ENCODE measurements around the gene IL10RA.
"Not testable (repeated sequence)": the region's sequence is repeated elsewhere in the genome, so short reads cannot be mapped to it uniquely, and the experiment has no call there.

Gene IL10RA

GRCh38 chr11:117985953-117986887 lies at the start of gene IL10RA:
Gene IL10RA (plus strand): TSS chr11:117986394. CDS start chr11:117986468, 74 bp downstream.
- DNase-seq (ENCODE audit: low read depth in 2 of 2), result no peak

GRCh38 chr11:117936973-117937372 lies 49.2 kb upstream of the IL10RA start:
- no peak for DNase-seq (ENCODE audit: low read depth in 2 of 2)

DNA sequence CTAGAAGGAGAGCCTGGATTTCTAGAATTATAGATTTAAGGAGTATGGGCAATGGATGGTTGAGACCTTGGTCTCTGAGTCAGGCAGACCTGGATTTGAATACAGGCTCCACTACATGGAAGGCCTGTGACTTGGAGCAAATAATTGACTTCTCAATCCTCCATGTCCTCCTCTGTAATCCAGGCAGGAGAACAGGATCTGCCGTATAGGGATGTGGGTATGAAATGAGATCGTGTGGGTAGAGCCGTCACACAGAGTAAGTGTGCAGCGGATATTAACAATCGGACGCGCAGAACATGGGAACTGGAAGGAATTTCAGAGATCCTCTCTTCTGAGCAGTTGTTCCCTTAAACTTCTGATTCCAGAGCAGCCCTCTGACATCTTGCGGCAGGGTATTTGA lies 45.5 kb upstream of the IL10RA start:
- DNase-seq (ENCODE audit: low read depth in 2 of 2), result no peak

- no peak for DNase-seq (ENCODE audit: low read depth in 2 of 2)
Measured at GRCh38 chr11:117941163-117941707, 45.0 kb upstream of the IL10RA start.

- DNase-seq (ENCODE audit: low read depth in 2 of 2), result no peak
Measured at GRCh38 chr11:117941976-117942654, 44.1 kb upstream of the IL10RA start.

DNA sequence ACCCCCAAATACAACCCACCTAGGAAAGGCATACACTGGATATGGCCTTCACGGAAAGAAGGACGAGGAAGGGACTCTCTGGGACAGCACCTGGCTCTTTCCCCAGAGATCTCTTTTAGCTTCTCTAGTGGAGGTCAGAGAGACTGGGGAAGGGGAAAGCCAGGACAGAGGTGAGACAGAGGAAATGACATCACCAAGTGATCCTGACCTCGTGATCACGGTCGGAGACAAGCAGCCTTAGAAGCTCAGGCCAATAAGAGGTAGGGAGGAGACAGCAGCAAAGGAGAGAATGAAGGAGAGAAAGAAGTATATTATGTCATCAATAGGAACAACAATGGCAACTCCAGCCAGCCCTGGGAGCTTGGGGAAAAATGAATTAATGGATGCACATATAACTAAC lies 41.6 kb upstream of the IL10RA start:
- no peak for DNase-seq (ENCODE audit: low read depth in 2 of 2)

DNA sequence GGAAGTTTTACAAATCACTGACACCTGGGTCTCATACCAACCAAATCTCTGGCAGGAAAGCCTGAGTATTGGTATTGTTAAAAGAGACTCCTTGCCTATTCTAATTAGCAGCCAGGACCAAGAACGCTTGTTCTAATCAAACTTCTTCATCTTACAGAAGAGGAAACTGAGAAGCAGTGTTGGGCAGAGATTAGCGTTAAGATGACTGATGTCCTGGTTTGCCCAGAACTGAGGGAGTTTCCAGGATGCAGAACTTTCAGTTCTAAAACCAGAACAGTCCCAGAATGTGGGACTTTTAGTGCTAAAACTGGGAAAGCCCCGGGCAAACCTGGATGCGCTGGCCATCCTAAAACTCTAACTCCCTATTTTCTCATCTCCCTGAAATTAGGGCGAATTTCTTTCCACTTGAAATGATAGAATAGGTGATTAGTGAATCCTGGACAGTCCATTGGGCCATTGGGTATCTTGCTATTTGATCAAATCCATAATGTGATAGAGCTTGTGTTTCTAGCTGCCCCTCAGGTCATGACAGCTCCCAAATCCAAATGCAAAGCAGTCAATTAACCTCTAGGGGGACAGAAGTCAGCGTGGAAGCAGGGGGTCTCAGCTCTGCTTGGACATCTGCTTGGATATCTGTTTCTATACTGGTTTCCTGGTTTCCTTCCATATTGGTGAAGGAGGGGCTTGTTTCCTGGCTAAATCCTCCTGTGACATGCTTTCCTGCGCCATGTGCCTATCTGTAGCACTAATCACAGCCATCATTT lies 41.0 kb upstream of the IL10RA start:
- no peak for DNase-seq (ENCODE audit: low read depth in 2 of 2)

- DNase-seq (ENCODE audit: low read depth in 2 of 2), result no peak
Measured at GRCh38 chr11:117946156-117946841, 39.9 kb upstream of the IL10RA start.

- DNase-seq (ENCODE audit: low read depth in 2 of 2), result peak; percentile 73 to 77
Measured at GRCh38 chr11:117946842-117947526, 39.2 kb upstream of the IL10RA start.

- DNase-seq (ENCODE audit: low read depth in 2 of 2), result not testable (repeated sequence)
Measured at GRCh38 chr11:117947751-117948150, 38.4 kb upstream of the IL10RA start.

DNA sequence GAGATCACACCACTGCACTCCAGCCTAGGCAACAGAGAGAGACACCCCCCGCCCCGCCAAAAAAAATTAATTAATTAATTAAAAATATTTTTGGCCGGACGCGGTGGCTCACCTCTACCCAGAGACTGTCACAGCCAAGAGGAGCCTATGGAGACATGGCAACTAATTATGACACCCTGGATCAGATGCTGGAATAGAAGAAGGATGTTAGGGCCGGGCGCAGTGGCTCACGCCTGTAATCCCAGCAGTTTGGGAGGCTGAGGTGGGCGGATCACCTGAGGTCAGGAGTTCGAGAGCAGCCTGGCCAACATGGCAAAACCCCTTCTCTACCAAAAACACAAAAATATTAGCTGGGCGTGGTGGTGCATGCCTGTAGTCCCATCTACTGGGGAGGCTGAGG lies 37.7 kb upstream of the IL10RA start:
- not testable (repeated sequence) for DNase-seq (ENCODE audit: low read depth in 2 of 2)

GRCh38 chr11:117949062-117949461 lies 37.1 kb upstream of the IL10RA start:
- DNase-seq (ENCODE audit: low read depth in 2 of 2), result no peak

DNA sequence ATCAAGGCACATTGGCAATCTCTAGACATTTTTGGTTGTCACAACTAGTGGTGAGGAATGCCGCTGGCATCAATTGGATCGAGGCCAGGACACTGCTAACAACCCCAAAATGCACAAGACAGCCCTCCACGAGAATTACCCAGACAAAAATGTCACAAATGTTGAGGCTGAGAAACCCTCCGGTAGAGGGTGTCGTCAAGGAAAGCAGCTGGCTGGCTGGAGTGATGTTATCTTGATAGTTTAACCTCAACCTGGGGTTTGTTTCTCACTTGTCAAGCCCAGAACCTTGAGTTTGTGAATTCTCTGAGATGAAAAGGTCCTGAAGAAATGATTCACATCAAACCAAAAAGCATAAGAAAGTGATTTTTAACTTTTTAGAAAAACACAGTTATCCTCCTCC lies 35.9 kb upstream of the IL10RA start:
- DNase-seq (ENCODE audit: low read depth in 2 of 2), result no peak

- DNase-seq (ENCODE audit: low read depth in 2 of 2), result no peak
Measured at GRCh38 chr11:117950993-117951961, 34.9 kb upstream of the IL10RA start.

DNA sequence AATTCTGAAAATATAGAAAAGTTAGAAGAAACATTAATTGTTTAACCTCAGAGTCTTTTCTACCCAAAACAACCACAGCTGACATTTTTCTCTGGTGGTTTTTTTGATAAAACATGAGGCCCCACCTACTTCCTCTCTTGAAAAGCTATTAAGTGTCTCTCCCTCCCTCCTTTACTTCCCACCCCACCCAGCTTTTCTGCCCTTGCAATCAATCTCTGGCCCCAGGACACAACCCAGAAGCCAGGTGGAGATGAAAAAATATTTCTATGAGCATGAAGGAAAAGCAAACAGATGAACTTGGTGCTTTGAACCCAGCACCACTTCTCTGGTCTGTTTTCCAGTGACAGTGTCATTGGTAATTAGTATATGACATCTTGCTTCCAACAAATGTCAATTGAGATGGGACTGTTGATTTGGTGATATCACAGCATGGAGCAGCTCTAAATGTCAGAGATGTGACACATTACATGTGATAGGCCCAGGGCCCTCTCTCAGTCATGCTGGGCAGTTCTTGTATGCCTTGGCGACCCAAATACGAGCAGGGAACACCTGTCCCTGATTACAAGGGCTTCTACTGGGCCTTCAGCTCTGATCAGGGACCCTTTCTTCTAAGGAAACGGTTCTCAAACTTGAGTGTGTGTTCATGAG lies 33.0 kb upstream of the IL10RA start:
- no peak for DNase-seq (ENCODE audit: low read depth in 2 of 2)

DNA sequence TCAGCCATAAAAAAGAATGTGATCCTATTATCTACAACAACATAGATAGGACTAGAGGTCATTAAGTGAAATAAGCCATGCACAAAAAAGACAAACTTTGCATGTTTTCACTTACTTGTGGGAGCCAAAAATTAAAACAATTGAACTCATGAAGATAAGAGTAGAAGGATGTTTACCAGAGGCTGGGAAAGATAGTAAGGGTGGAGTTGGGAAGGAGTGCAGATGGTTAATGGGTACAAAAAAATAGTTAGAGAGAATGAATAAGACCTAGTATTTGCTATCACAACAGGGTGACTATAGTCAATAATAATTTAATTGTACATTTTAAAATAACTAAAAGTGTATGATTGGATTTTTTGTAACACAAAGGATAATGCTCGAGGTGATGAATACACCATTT lies 27.2 kb upstream of the IL10RA start:
- no peak for DNase-seq (ENCODE audit: low read depth in 2 of 2)

DNA sequence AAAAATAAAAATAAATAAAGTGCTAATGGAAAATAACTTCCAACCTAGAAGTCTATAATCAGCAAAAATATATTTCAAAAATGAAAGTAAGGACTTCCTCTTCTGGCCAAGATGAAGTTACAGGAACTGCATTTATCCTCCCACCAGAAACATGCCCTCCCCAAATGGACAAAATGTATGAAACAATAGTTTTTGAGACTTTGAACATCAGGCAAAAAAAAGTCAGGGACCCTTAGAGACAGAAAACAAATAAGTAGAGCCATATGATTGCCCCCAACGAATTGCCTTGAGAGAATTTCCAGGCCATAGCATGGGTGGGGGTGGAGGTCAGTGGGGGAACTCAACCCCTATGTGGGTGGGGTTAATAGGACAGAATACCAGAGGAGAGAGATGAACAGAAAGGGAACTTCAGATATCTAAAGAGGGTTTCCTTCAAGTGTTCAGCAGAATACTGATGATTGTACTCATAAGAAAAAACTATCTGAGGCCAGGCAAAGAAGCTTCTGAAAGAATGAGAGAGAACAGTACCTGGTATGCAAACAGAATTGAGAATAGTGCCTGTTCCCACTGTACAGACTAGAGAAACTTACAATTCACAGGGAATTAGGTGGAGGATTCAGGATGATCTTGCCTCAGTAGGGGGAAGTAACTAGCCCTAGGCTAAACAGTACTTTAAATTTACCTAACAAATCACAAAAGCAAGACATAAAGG lies 26.6 kb upstream of the IL10RA start:
- DNase-seq (ENCODE audit: low read depth in 2 of 2), result no peak

- no peak for DNase-seq (ENCODE audit: low read depth in 2 of 2)
Measured at GRCh38 chr11:117960406-117960805, 25.8 kb upstream of the IL10RA start.

All from fibroblast of skin of left biceps (primary cell).